GM23248 (cell line): Measurements from ENCODE around the gene S100A3.

Experiments used
- EZH2 ChIP-seq: fragments of 200-600 bp; sonication (generic); IDR thresholded peaks from 2 replicates; pipeline ENCODE4 v1.6.1; 2018; ENCODE audit warnings: antibody characterized with exemption, mild to moderate bottlenecking; ENCODE audit not compliant: insufficient read depth, poor library complexity, severe bottlenecking
- EZH2phosphoT487 ChIP-seq: fragments of 200-600 bp; sonication (generic); IDR thresholded peaks from 2 replicates; pipeline ENCODE4 v1.6.1; 2018; ENCODE audit warnings: antibody characterized with exemption, moderate library complexity, mild to moderate bottlenecking, low read depth; ENCODE audit not compliant: insufficient read depth

GRCh38 chr1:153509036-153509435 lies 40.0 kb downstream of the S100A3 start:
- TF ChIP-seq EZH2phosphoT487 (no peak), EZH2 (no peak)
